B cell (primary cell): Measurements from ENCODE around the gene ZNF648. TPM values are rescaled to one million over a fixed set of nuclear protein-coding genes. Genes with fewer than 3 reads are reported as not detected.
"Not testable (repeated sequence)": the region's sequence is repeated elsewhere in the genome, so short reads cannot be mapped to it uniquely, and the experiment has no call there.

Experiments
- ATAC-seq: fragments of 200-7000 bp; cut with Tn5 transposase; one replicate; pipeline ENCODE4 v1.10.0; 2021; ENCODE audit warnings: low read depth, mild to moderate bottlenecking, moderate number of reproducible peaks, moderate library complexity
- CTCF ChIA-PET: fragments of 350-600 bp; sonication (Branson Sonifier 250); formaldehyde crosslinking; loops from one replicate; lab custom pipeline; 2021; ENCODE audit warnings: antibody characterized with exemption, inconsistent platforms; lab: Charles Lee
- POLR2A ChIA-PET: fragments of 350-600 bp; sonication (Branson Sonifier 250); formaldehyde crosslinking; loops from one replicate; lab custom pipeline; 2021; ENCODE audit warnings: antibody characterized with exemption; lab: Charles Lee
- DNase-seq: peaks from one replicate; pipeline ENCODE4 v3.0.0; 2013
- H2AFZ ChIP-seq: 2 replicates; pipeline ENCODE4 v1.6.1; 2012; ENCODE audit warnings: mild to moderate bottlenecking, low read depth, low read length; ENCODE audit not compliant: insufficient read depth, poor library complexity, severe bottlenecking
- H3K27ac ChIP-seq, 2 donors: 1 replicate in 1 of 2; 2 replicates in 1 of 2; pipeline ENCODE4 v1.5.1; 2012 to 2013; ENCODE audit warnings: low read length in 2 of 2, mild to moderate bottlenecking in 2 of 2, moderate library complexity in 1 of 2
- H3K27me3 ChIP-seq, 4 experiments: fragments of 200-600 bp in 1 of 4; sonication (generic) in 1 of 4; replicated peaks in 1 of 4; 1 replicate in 2 of 4; 2 replicates in 2 of 4; pipeline versions ENCODE4 v1.6.1 to v1.7.0; 2013 to 2016; ENCODE audit warnings: low read length in 3 of 4, mild to moderate bottlenecking in 2 of 4, mixed read lengths in 1 of 4, moderate library complexity in 1 of 4; ENCODE audit not compliant: insufficient read depth in 4 of 4, control insufficient read depth in 3 of 4; ENCODE audit errors: control extremely low read depth in 1 of 4
- H3K36me3 ChIP-seq, 2 experiments: replicated peaks in 1 of 2; 1 replicate in 1 of 2; 2 replicates in 1 of 2; pipeline versions ENCODE4 v1.6.1 to v1.7.1; 2013; ENCODE audit warnings: low read length in 1 of 2; ENCODE audit not compliant: insufficient read depth in 2 of 2, control insufficient read depth in 1 of 2; ENCODE audit errors: control extremely low read depth in 1 of 2, extremely low read depth in 1 of 2
- H3K4me1 ChIP-seq, 2 donors: fragments of 200-600 bp in 1 of 2; sonication (generic) in 1 of 2; 1 replicate in 1 of 2; 2 replicates in 1 of 2; pipeline versions ENCODE4 v1.5.1 to v1.6.1; 2013 to 2017; ENCODE audit warnings: low read length in 2 of 2; ENCODE audit not compliant: control insufficient read depth in 2 of 2, insufficient read depth in 2 of 2
- H3K4me2 ChIP-seq: replicated peaks from 2 replicates; pipeline ENCODE3; 2012; ENCODE audit warnings: mild to moderate bottlenecking, low read depth, low read length; ENCODE audit not compliant: poor library complexity, severe bottlenecking
- H3K4me3 ChIP-seq, 5 experiments: fragments of 200-600 bp in 1 of 5; sonication (generic) in 1 of 5; 1 replicate in 3 of 5; 2 replicates in 2 of 5; pipeline versions ENCODE4 v1.5.1 to v1.7.0; 2011 to 2016; ENCODE audit warnings: low read length in 4 of 5, mild to moderate bottlenecking in 4 of 5, low read depth in 2 of 5, control low read depth in 1 of 5, moderate library complexity in 1 of 5; ENCODE audit not compliant: insufficient read depth in 1 of 5; ENCODE audit errors: control extremely low read depth in 1 of 5, extremely low read depth in 1 of 5
- H3K79me2 ChIP-seq: fragments of 200-600 bp; sonication (generic); one replicate; pipeline ENCODE4 v1.6.0; 2016; ENCODE audit warnings: low read length; ENCODE audit not compliant: control insufficient read depth, insufficient read depth
- H3K9ac ChIP-seq: fragments of 200-600 bp; sonication (generic); 2 replicates; pipeline ENCODE4 v1.6.1; 2017; ENCODE audit warnings: mild to moderate bottlenecking, low read length, moderate library complexity
- H3K9me3 ChIP-seq, 3 donors: one replicate each; pipeline versions ENCODE4 v1.6.1 to v1.7.1; 2013; ENCODE audit warnings: low read length in 2 of 3; ENCODE audit not compliant: control insufficient read depth in 2 of 3, insufficient read depth in 1 of 3; ENCODE audit errors: control extremely low read depth in 1 of 3
- H4K20me1 ChIP-seq: 2 replicates; pipeline ENCODE4 v1.6.0; 2012; ENCODE audit warnings: mild to moderate bottlenecking, low read length; ENCODE audit not compliant: insufficient read depth, control insufficient read depth, poor library complexity, severe bottlenecking
- H3K27ac Mint-ChIP-seq: one replicate; pipeline ENCODE4 v1.8.0; 2021; ENCODE audit warnings: mixed read lengths
- H3K27me3 Mint-ChIP-seq: one replicate; pipeline ENCODE4 v1.8.0; 2021; ENCODE audit warnings: mixed read lengths
- H3K4me1 Mint-ChIP-seq: one replicate; pipeline ENCODE4 v1.8.0; 2021; ENCODE audit warnings: mixed read lengths
- H3K4me3 Mint-ChIP-seq: one replicate; pipeline ENCODE4 v1.8.0; 2021; ENCODE audit warnings: mixed read lengths
- H3K9me3 Mint-ChIP-seq: one replicate; pipeline ENCODE4 v1.8.0; 2022; ENCODE audit warnings: mixed read lengths; ENCODE audit not compliant: insufficient read depth
- CTCF ChIP-seq: fragments of 200-600 bp; IDR thresholded peaks from one replicate; pipeline ENCODE4 v1.8.0; 2022; ENCODE audit warnings: antibody characterized with exemption, mild to moderate bottlenecking
- EZH2 ChIP-seq: IDR thresholded peaks from 2 replicates; pipeline ENCODE4 v1.6.1; 2012; ENCODE audit warnings: borderline replicate concordance, low read depth, mild to moderate bottlenecking, moderate library complexity, low read length; ENCODE audit not compliant: insufficient read depth, poor library complexity, severe bottlenecking
- WGBS: methylation state at CpG from one replicate; pipeline ENCODE4 v1.1.5; 2013; ENCODE audit warnings: missing lambda C conversion rate; ENCODE audit not compliant: insufficient coverage; 5-methylcytosine and 5-hydroxymethylcytosine counted together
- intact Hi-C: fragments of 100-400 bp; cut with micrococcal nuclease; formaldehyde crosslinking; loops from one replicate; pipeline ENCODE4 v1.10.0; 2022
- polyA plus RNA-seq: library from polyadenylated mRNA; depleted of rRNA; stranded (reverse); fragments of >200 nt; gene quantifications from 2 replicates; pipeline ENCODE4 v1.2.3, GENCODE V29; 2012
- total RNA-seq, 2 donors: library from RNA; stranded (reverse); fragments of 120-200 nt in 1 of 2; gene quantifications; 1 replicate in 1 of 2; 2 replicates in 1 of 2; pipeline versions ENCODE4 v1.2.3 to v1.2.4, GENCODE V29; 2013 to 2022

The ZNF648 gene
- total and polyA plus RNA-seq, 2 donors (not counting 1 experiment from before 2014, with no cell fraction given): not detected

GRCh38 chr1:182046763-182047162, 14.7 kb downstream of the ZNF648 start:
- Mint-ChIP-seq H3K9me3 (peaks cover 12% of the 10 kb centered on the region), H3K4me3 (no peak overlapping the region), H3K27me3 (peaks cover 15% of the 10 kb centered on the region), H3K4me1 (no peaks in the 10 kb centered on the region), H3K27ac (no peak overlapping the region)
- DNase-seq (no peak), ATAC-seq (no peak)
- Histone ChIP-seq H3K4me1 (no peaks in the 10 kb centered on the region), H3K9ac (no peak overlapping the region), H4K20me1 (no peaks in the 10 kb centered on the region), H3K9me3 (peaks cover 2 to 20% (median 3%) of the 10 kb centered on the region in 3 donors), H3K27me3 (no peaks in the 10 kb centered on the region), H3K27ac (no peak overlapping the region), H3K4me3 (no peak overlapping the region), H3K36me3 (no peaks in the 10 kb centered on the region), H3K79me2 (no peaks in the 10 kb centered on the region), H2AFZ (no peak overlapping the region), H3K4me2 (no peak overlapping the region)
- ChIA-PET CTCF (no interaction called here), POLR2A (no interaction called here)
- no peak for TF ChIP-seq EZH2
- TF ChIP-seq CTCF: no peak
- intact Hi-C loops: no loop called here

GRCh38 chr1:182045481-182045880, 16.0 kb downstream of the ZNF648 start:
- POLR2A ChIA-PET, H3K4me3 ChIP-seq, H3K9ac ChIP-seq, H3K36me3 ChIP-seq, CTCF ChIA-PET, H3K4me1 Mint-ChIP-seq, H2AFZ ChIP-seq, H4K20me1 ChIP-seq, H3K27me3 ChIP-seq, intact Hi-C loops, H3K4me2 ChIP-seq, H3K27ac Mint-ChIP-seq, H3K27ac ChIP-seq, ATAC-seq, H3K4me3 Mint-ChIP-seq, DNase-seq, H3K79me2 ChIP-seq, H3K4me1 ChIP-seq: not testable (repeated sequence)
- peaks cover 2 to 22% (median 3%) of the 10 kb centered on the region in 3 donors for H3K9me3 ChIP-seq
- H3K27me3 Mint-ChIP-seq: peaks cover 12% of the 10 kb centered on the region
- peaks cover 12% of the 10 kb centered on the region for H3K9me3 Mint-ChIP-seq
- WGBS: 92% methylated on average over 2 of the region's 8 CpGs
